Left renal cortex interstitium (tissue), 4 donors: ENCODE results near the gene KRR1. TPM values are rescaled to one million over a fixed set of nuclear protein-coding genes. Genes with fewer than 3 reads are reported as not detected.

Experiments used
- polyA plus RNA-seq, 4 donors: library from polyadenylated mRNA; unstranded; fragments of 120-200 nt; gene quantifications; one replicate each; pipeline ENCODE4 v1.2.1, GENCODE V29; 2013; ENCODE audit not compliant: insufficient read length in 4 of 4

Gene KRR1
- polyA plus RNA-seq, 4 donors, result 82.9 to 107 (median 84.7) TPM

Other genes with a start within 250 kb of the KRR1 start
- 1 to 10 TPM; 7.4 to 9.2 (median 8.0) TPM for gene CAPS2, start 181.3 kb downstream of the KRR1 start, polyA plus RNA-seq
- gene GLIPR1L1, start 176.9 kb downstream of the KRR1 start, polyA plus RNA-seq, result under 1 TPM; 0.24 to 0.65 (median 0.53) TPM
- gene GLIPR1L2, start 120.5 kb downstream of the KRR1 start, polyA plus RNA-seq, result 1 to 10 TPM; 2.2 to 4.3 (median 3.2) TPM
- 10 to 100 TPM; 15.1 to 17.7 (median 15.9) TPM for gene GLIPR1, start 30.9 kb downstream of the KRR1 start, polyA plus RNA-seq